Measurements from ENCODE around the gene DUSP7.

DUSP7 gene

GRCh38 chr3:52024765-52025452, 31.5 kb downstream of the DUSP7 start:
- DNase-seq: no peak

- DNase-seq: no peak
Measured at GRCh38 chr3:52023860-52024764, 32.3 kb downstream of the DUSP7 start.

DNA sequence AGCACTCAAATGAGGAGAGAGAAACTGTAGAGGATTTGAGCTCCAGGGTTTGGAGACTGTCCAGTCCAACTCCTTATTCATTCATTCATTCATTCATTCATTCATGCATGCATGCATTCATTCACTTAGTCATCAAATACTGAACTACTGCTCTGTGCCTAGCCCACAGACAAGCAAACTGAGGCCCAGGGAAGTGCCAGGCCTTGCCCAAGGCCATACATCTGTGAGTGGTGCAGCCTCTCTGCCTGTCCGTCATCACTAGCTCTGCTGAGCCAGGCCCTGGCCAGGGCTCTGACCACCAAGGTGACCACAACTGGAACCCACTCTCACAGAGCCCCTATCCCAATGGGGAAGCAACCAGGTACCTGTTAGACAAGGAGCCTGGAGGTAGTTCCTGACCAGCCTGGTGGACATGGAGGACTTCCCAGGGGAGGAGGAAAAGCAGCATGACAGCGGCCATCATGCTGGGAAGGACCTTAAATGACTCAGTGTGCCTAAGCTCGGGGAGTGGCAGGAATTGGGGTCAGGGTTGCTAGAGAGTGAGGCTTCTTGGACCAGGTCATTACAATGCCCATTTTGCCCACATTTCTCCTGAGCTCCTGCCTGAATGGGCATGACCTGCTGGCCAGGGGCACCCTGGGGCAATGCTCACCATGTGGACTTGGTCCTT, 33.1 kb downstream of the DUSP7 start:
- no peak for DNase-seq

GRCh38 chr3:52022323-52023100, 33.9 kb downstream of the DUSP7 start:
- peak; percentile 0 for DNase-seq

- DNase-seq: peak; percentile 40
Measured at GRCh38 chr3:52021489-52022268, 34.7 kb downstream of the DUSP7 start.

DNA sequence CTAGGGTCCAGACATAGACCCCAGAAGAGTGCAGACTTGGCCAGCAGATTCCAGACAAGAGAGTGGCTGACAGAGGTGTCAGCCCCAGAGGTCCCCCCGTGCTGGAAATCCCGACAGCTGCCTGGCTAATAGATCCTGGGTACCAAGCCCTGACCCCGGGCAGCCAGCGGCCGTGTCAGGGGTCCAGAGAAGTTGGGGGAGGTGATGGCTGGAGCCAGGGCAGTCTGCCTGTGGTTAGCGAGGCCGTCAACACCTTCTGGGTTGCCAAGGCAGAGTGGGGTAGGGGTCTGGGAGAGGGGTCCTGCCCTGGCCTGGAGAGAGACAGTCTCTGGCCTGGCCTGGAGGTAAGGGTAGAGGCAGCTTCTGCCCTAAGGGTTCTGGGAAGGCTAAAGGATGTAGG, 35.6 kb downstream of the DUSP7 start:
- DNase-seq: no peak

DNA sequence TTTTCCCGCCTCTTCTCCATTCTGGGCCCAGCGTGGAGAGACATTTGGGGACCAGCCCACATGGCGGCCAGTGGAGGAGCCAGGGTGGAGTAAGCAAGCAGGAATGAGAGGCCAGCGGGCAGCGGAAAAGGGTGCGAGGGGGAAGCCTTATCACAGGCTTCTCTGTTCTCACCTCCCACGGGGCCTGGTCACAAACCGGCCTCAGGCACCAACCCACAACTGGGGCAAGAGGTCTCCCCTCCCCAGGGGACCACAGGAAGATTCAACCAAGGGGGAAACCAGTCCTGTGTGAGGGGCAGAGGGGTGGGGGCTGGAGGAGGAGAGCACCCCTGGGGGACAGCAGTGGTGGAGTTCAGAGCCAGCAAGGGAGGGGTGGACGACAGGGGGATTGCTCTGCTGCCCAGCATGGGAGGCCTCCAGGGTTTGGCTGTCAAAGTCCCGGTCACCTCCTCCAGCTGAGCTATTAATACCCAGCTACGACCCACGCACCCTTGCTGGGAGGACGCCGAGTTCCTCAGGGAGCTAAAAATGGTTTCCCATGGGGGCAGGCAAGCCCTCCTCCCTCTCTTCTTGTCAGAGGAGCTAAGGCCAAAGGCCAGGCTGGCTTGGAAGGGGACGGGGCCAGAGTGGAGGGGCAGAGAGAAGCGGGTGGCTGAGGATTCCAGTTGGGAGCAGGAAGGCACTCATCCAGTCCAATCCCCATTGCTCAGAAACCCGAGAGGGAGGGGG, 36.9 kb downstream of the DUSP7 start:
- no peak for DNase-seq

DNA sequence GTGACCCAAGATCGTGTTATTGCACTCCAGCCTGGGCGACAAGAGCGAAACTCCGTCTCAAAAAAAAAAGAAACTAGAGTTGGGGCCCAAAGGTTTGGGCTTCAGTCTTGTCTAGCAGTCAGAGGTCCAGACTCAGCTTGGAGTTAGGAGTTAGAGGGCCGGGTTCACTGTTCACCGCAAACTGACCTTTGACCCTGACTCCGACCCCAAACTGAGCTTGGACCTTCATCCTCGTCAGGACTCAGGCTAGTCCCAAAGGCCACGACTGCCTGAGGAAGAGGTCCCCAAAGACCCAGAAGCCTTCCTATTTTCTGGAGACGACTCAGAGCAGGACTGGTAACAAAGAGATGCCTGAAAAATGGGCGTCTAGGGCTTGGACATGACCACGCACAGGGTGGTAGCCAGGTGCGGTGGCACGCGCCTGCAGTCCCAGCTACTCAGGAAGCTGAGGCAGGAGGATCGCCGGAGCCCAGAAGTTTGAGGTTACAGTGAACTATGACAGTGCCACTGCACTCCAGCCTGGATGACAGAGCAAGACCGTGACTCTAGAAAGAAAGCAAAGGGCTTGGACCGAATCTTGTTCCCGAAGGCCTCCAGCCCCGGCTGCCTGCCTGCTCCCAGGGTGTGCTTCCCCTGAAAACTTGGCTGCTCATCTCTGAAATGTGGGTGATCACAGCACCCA, 37.9 kb downstream of the DUSP7 start:
- DNase-seq: no peak

DNA sequence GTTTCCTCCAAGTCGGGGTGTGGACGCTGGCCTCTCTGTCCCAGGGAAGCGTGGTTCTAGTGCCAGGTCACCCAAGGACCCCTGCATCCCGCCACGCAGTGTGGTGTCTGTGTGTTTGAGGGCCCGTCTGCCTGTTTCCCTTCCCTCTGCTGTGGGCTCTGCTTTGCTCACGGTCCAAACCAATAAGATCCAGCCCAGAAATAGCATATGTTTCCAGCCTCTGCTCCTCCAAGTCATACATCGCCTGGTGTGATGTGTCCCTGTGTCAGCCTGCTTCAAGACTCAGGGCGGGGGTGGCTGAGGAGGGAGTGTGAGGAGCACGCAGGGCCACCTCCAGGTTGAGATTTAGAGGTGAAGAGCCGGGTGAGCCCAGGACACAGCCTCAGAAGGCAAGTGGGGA, 38.8 kb downstream of the DUSP7 start:
- no peak for DNase-seq

- DNase-seq: peak; percentile 14
Measured at GRCh38 chr3:52015438-52016228, 40.7 kb downstream of the DUSP7 start.

DNA sequence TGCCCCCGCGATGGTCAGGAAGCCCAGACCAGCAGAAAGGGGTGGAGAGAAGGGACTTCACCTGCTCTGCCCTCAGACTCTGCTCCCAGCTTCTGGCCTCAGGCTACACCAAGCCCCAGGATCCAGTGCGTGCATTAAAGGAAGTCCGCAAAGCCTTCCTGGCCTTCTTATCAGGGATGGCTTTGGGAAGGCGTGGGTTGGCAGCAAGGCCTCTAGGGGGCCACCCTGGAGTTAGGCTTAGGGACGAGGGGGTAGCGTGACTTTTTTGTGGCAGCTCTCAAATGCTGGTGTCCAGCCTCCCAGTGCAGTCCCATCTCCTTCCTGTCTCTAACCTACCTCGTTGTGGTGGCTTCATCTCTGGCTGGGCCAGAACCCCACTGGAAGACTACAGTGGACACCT, 41.8 kb downstream of the DUSP7 start:
- no peak for DNase-seq

GRCh38 chr3:52013802-52014598, 42.4 kb downstream of the DUSP7 start:
- DNase-seq: no peak

DNA sequence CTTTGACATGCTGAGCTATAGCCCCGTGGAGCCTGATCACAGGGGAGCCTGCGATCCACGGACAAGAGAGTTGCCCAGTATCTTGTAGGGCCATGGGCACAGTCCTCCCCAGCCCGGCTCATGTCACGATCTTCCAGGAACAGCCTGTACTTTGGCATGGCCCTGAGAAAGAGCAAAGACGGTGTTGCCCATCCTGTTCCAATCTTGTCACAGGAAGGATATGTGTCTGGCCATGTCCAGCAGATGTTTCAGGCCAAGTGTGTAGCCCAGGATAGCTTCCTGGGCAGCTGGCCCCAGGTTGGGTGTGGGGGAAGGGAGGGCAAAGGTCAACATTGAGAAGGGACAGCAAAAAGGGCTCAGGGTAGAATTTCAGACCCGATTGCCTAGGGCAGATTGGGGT, 43.7 kb downstream of the DUSP7 start:
- DNase-seq: no peak

DNA sequence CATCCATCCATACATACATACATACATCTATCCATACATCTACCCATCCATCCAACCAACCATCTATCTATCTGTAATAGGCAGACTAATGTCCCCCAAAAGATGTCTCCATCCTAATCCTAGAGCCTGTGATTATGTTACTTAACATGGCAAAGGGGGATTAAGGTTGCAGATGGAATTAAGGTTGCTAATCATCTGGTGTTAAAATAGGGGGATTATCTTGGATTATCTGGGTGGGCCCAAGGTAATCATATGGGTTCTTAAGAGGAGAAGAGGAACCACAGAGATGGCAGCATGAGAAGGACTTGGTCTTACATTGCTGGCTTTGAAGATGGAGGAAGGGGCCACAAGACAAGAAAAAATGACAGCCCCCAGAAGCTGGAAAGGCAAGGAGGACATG, 45.9 kb downstream of the DUSP7 start:
- no peak for DNase-seq

DNA sequence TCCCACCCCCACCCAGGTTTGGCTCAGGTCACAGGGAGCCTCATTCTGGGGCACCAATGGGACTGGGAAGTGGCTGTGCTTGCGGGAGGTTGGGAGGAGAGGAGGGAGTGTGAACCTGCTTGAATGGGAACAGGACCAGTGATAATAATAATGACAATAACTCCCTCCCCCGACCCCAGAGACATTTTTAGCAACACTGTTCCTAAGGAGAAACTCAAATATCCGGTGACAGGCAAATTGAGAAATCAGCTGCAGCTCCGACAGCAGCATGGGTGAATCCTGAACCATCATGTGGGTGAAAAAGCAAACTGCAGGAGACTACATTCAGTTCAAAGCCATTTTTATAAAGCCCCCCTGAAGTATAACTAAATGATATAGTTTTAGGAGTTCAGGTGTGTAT, 49.1 kb downstream of the DUSP7 start:
- DNase-seq: no peak

- no peak for DNase-seq
Measured at GRCh38 chr3:52006820-52007133, 49.6 kb downstream of the DUSP7 start.

- DNase-seq: no peak
Measured at GRCh38 chr3:52006017-52006819, 50.2 kb downstream of the DUSP7 start.

GRCh38 chr3:52005571-52005986, 50.8 kb downstream of the DUSP7 start:
- peak; percentile 3 for DNase-seq
